ENCODE results near the gene FMNL3.
A peak's percentile ranks its signal among the peaks of the same experiment; 100 is the strongest.

FMNL3 gene

GRCh38 chr12:49648712-49649003 is 58.5 kb downstream of the FMNL3 start:
- DNase-seq: no peak

- no peak for DNase-seq
These were observed 59.1 kb downstream of the FMNL3 start for GRCh38 chr12:49647827-49648711.

- DNase-seq: no peak
These were observed 60.1 kb downstream of the FMNL3 start for GRCh38 chr12:49646871-49647654.

- DNase-seq: no peak
These were observed 60.8 kb downstream of the FMNL3 start for GRCh38 chr12:49646331-49646830.

- DNase-seq: no peak
These were observed 61.8 kb downstream of the FMNL3 start for GRCh38 chr12:49645146-49646039.

DNA sequence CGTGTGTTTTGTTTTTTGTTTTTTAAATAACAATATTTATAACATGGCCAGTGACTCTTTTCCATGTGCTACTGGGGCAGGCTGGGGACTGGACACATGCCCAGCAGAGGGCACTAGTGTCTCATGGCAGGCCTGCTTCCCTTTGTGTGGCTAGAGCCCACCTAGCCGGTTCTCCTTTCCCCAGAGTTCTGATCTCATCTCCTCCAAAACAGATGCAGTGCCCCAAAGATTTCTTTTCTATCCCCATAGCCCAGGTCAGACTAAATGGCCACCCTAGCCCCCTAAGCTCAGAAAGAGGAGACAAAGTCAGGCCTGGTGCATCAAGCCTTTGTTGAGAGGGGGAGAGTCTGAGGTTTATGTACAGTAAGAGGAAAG is 62.6 kb downstream of the FMNL3 start:
- DNase-seq: peak; percentile 31 to 76 (median 61)

DNA sequence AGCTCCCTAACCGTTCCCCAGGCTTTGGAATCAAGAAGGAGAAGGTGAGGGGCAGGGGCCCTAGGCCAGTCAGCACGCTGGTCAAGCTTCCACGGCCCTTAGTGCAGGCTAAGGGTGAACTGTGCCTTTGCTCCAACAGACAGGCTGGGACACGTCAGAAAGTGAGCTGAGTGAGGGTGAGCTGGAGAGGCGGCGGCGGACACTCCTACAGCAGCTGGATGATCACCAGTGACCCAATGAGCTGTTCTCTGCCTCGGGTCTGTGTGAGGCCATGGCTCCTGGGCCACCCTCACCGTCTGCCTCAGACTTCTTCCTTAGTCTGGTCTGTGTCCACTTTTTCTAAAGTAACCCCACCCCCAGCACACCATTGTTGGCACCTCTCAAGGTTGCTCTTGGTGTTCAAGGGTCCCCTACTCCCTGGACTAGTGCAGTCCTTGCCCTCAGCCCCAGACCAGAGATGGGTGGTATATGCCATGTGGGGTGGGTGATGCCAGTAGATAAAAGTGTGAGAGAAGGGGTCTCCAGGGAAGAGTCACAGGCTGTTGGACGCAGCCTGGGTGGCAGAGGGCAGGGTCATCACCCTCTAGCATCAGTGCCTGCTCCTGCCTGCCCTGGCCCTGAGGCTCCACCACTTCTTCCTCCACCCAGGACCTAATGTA is 63.1 kb downstream of the FMNL3 start:
- DNase-seq: no peak

GRCh38 chr12:49643135-49643534 is 64.1 kb downstream of the FMNL3 start:
- DNase-seq: no peak

GRCh38 chr12:49642370-49642802 is 64.8 kb downstream of the FMNL3 start:
- DNase-seq: no peak

DNA sequence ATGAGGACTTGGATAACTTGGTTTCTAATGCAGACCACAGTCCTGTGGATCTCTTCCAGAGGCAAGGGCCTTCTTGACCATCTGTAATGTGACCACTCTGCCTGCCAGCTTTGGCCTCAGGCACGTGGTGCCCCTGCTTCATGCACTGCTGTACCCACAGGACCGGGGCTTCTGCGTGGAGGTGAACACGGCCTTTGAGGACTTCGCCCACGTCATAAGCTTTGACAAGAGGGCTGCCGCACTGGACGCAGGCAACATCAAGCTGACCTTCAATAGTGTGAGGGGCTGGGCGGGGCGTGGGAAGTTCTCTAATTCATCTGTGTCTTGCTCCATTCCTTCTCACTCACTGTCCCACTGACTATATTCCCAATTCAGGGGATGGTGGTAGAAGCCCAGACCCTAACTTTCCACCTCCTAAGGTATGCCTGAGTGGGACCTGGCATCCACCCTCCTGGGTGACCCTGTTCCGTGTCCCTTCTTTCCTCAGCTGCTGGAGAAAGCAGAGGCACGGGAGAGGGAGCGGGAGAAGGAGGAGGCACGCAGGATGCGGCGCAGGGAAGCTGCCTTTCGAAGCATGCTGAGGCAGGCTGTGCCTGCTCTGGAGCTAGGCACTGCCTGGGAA is 65.3 kb downstream of the FMNL3 start:
- DNase-seq: no peak

- peak in 2 of 4 experiments; percentile 11 to 18 for DNase-seq
These were observed 70.0 kb downstream of the FMNL3 start for GRCh38 chr12:49636979-49637755.

GRCh38 chr12:49636574-49636973 is 70.6 kb downstream of the FMNL3 start:
- no peak for DNase-seq

- no peak for DNase-seq
These were observed 71.5 kb downstream of the FMNL3 start for GRCh38 chr12:49635656-49636055.

- DNase-seq: no peak
These were observed 72.2 kb downstream of the FMNL3 start for GRCh38 chr12:49635036-49635435.

DNA sequence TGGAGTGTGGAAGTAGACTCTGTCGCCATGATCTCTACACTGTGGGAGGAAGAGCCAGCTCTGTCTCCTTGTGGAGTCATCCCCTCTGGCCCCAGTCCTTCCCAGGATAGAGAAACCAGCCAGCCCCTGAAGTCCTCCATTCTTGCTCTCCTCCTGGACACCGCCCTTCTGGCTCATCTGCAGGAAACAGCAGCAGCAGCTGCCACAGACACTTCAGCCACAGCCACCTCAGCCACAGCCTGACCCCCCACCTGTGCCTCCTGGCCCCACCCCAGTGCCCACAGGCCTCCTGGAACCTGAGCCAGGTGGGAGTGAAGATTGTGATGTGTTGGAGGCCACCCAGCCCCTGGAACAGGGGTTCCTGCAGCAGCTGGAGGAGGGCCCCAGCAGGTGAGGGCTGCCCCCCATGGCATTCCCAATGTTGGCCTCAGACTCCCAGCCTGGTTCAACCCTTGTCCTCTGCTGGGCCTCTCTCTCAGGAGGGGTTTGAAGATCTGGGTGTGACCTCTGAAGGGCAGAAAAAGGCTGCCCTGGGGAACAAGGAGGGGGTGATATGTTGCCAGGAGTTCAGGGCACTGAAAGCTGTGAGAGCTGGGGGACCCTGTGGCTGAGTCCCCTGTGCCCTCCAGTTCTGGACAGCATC is 73.4 kb downstream of the FMNL3 start:
- no peak for DNase-seq

- no peak for DNase-seq
These were observed 74.1 kb downstream of the FMNL3 start for GRCh38 chr12:49632986-49633702.

DNA sequence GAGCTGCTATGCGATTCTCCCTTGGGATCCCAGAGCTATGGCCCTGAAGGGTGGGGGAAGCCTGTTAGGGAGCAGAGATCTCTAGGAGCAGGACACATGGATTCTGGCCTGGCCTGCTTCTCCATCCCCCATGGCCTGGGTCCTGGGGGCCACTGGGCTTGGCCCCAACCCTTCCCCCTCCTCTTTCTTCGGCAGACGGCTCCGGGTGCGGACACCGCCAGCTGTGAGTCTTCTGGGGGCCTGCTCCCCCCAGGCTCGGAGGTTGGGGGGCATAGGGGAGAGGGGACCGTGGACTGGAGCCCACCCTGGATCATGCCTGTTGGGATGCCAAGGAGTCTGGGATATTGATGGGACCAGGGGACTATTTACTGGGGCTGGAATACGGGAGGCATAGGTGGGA is 74.8 kb downstream of the FMNL3 start:
- no peak for DNase-seq

GRCh38 chr12:49631336-49631907 is 75.8 kb downstream of the FMNL3 start:
- no peak for DNase-seq

DNA sequence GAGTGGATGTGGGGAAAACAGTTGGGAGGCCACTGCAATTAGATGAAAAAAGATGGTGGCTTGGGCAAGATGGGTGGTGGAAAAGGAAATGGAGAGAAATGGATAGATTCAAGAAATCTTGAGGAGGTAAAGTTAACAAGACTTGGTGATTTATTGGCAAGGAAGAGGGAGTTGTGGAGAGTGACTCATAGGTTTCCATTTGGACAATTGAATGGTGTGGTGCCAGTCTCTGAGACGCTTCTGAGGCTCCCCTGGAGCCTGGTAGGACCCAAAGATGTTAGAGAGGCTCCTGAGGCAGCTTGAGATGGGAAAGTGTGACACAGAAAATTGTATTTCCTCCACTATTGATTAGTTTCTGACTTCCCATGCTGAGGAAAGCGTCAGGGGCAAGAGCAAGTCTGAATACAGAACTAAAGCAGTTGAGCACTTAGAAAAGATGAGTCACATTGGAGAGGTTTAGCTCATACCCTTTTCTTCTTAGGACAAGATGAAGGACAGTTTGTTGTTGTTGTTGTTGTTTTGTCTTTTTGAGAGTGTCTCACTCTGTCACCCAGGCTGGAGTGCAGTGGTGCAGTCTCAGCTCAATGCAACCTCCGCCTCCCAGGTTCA is 79.3 kb downstream of the FMNL3 start:
- no peak for DNase-seq

Measured in activated naive CD4-positive, alpha-beta T cell (primary cell).